GM15510 (cell line): ENCODE results near the gene SLC45A1.

Source experiments
- POLR2A ChIP-seq: IDR thresholded peaks from 3 replicates; pipeline ENCODE4 v1.6.1; 2011; ENCODE audit warnings: borderline replicate concordance; ENCODE audit not compliant: insufficient read length; ENCODE audit errors: extremely low read depth

Gene SLC45A1

GRCh38 chr1:8352471-8352845 lies 34.5 kb downstream of the SLC45A1 start:
- TF ChIP-seq POLR2A: no peak

GRCh38 chr1:8352886-8353785 lies 35.2 kb downstream of the SLC45A1 start:
- no peak for TF ChIP-seq POLR2A

- TF ChIP-seq POLR2A: no peak
These were observed 36.1 kb downstream of the SLC45A1 start for GRCh38 chr1:8354038-8354437.

GRCh38 chr1:8355439-8356255 lies 37.7 kb downstream of the SLC45A1 start:
- TF ChIP-seq POLR2A: no peak

GRCh38 chr1:8356256-8357209 lies 38.6 kb downstream of the SLC45A1 start:
- TF ChIP-seq POLR2A: no peak

GRCh38 chr1:8357329-8358101 lies 39.6 kb downstream of the SLC45A1 start:
- no peak for TF ChIP-seq POLR2A

GRCh38 chr1:8358241-8358896 lies 40.5 kb downstream of the SLC45A1 start:
- no peak for TF ChIP-seq POLR2A

GRCh38 chr1:8358897-8359616 lies 41.1 kb downstream of the SLC45A1 start:
- no peak for TF ChIP-seq POLR2A

GRCh38 chr1:8359617-8360481 lies 41.9 kb downstream of the SLC45A1 start:
- no peak for TF ChIP-seq POLR2A

GRCh38 chr1:8360493-8361197 lies 42.7 kb downstream of the SLC45A1 start:
- no peak for TF ChIP-seq POLR2A

GRCh38 chr1:8361198-8361849 lies 43.4 kb downstream of the SLC45A1 start:
- TF ChIP-seq POLR2A: no peak
